Hepatocyte (in vitro differentiated cells): Measurements from ENCODE around the gene BNIP2. TPM values are rescaled to one million over a fixed set of nuclear protein-coding genes. Genes with fewer than 3 reads are reported as not detected.

Source experiments
- DNase-seq: peaks from one replicate; pipeline ENCODE4 v3.0.0-alpha.2; 2016; ENCODE audit warnings: low spot score
- H2AFZ ChIP-seq: fragments of 200-600 bp; sonication (generic); 2 replicates; pipeline ENCODE4 v1.6.0; 2016; ENCODE audit warnings: antibody characterized with exemption, mild to moderate bottlenecking
- H3K27ac ChIP-seq: fragments of 200-600 bp; sonication (generic); 2 replicates; pipeline ENCODE4 v1.5.1; 2016; ENCODE audit warnings: mild to moderate bottlenecking
- H3K27me3 ChIP-seq: fragments of 200-600 bp; sonication (generic); 2 replicates; pipeline ENCODE4 v1.6.1; 2016
- H3K36me3 ChIP-seq: fragments of 200-600 bp; sonication (generic); replicated peaks from 2 replicates; pipeline ENCODE4 v1.5.1; 2016; ENCODE audit warnings: low read depth; ENCODE audit not compliant: insufficient read depth
- H3K4me1 ChIP-seq: fragments of 200-600 bp; sonication (generic); 2 replicates; pipeline ENCODE4 v1.5.1; 2016; ENCODE audit warnings: mild to moderate bottlenecking, moderate library complexity; ENCODE audit not compliant: insufficient read depth
- H3K4me2 ChIP-seq: fragments of 200-600 bp; sonication (generic); 2 replicates; pipeline ENCODE4 v1.6.0; 2016
- H3K4me3 ChIP-seq: fragments of 200-600 bp; sonication (generic); 2 replicates; pipeline ENCODE4 v1.5.1; 2016; ENCODE audit warnings: mild to moderate bottlenecking
- H3K79me2 ChIP-seq: fragments of 200-600 bp; sonication (generic); 2 replicates; pipeline ENCODE4 v1.6.0; 2017; ENCODE audit warnings: mild to moderate bottlenecking
- H3K9me2 ChIP-seq: fragments of 200-600 bp; sonication (generic); replicated peaks from 2 replicates; pipeline ENCODE4 v1.6.0; 2017; ENCODE audit warnings: mild to moderate bottlenecking; ENCODE audit not compliant: insufficient read depth
- H3K9me3 ChIP-seq: fragments of 200-600 bp; sonication (generic); 2 replicates; pipeline ENCODE4 v1.5.1; 2016; ENCODE audit warnings: low read depth, mild to moderate bottlenecking
- H4K20me1 ChIP-seq: fragments of 200-600 bp; sonication (generic); 2 replicates; pipeline ENCODE4 v1.6.0; 2016; ENCODE audit warnings: mild to moderate bottlenecking; ENCODE audit not compliant: insufficient read depth, poor library complexity, severe bottlenecking
- EZH2 ChIP-seq: fragments of 200-600 bp; sonication (generic); IDR thresholded peaks from 2 replicates; pipeline ENCODE4 v1.6.1; 2016; ENCODE audit warnings: antibody characterized with exemption, mild to moderate bottlenecking, borderline replicate concordance
- EZH2phosphoT487 ChIP-seq: fragments of 200-600 bp; sonication (generic); IDR thresholded peaks from one replicate; pipeline ENCODE4 v1.6.1; 2018; ENCODE audit warnings: antibody characterized with exemption, mild to moderate bottlenecking, low read depth, moderate library complexity; ENCODE audit not compliant: unreplicated experiment, severe bottlenecking
- WGBS: methylation state at CpG from one replicate; pipeline ENCODE4 v1.1.6; 2016; ENCODE audit warnings: low lambda C conversion rate; ENCODE audit errors: missing lambda C conversion rate; 5-methylcytosine and 5-hydroxymethylcytosine counted together
- polyA plus RNA-seq: library from polyadenylated mRNA; unstranded; fragments of >200 nt; fragmentation: Nextera tagmentation; extraction: Ambion mirVana; gene quantifications from 2 replicates; pipeline ENCODE4 v1.2.1, GENCODE V29; 2016
- total RNA-seq: library from RNA; depleted of rRNA; stranded (reverse); fragments of >200 nt; gene quantifications from 2 replicates; pipeline ENCODE4 v1.2.3, GENCODE V29; 2014
- TF ChIP-seq, protein P1 (sequence below): fragments of 200-600 bp; sonication (generic); IDR thresholded peaks from 2 replicates; pipeline ENCODE4 v1.5.1; 2016; ENCODE audit warnings: antibody characterized with exemption, mild to moderate bottlenecking; ENCODE audit not compliant: poor library complexity

Gene BNIP2
- total and polyA plus RNA-seq, 2 experiments from 2014 or later: 55.0 to 102 TPM

- Histone ChIP-seq H3K36me3 (no peaks in the 10 kb centered on the region), H3K4me3 (no peak overlapping the region), H3K9me2 (no peaks in the 10 kb centered on the region), H3K27me3 (no peaks in the 10 kb centered on the region), H3K4me1 (no peaks in the 10 kb centered on the region), H3K4me2 (no peak overlapping the region), H4K20me1 (no peaks in the 10 kb centered on the region), H2AFZ (no peak overlapping the region), H3K9me3 (no peaks in the 10 kb centered on the region), H3K79me2 (no peaks in the 10 kb centered on the region), H3K27ac (no peak overlapping the region)
- TF ChIP-seq EZH2: no peak
- TF ChIP-seq EZH2phosphoT487: no peak
- TF ChIP-seq, protein P1, sequence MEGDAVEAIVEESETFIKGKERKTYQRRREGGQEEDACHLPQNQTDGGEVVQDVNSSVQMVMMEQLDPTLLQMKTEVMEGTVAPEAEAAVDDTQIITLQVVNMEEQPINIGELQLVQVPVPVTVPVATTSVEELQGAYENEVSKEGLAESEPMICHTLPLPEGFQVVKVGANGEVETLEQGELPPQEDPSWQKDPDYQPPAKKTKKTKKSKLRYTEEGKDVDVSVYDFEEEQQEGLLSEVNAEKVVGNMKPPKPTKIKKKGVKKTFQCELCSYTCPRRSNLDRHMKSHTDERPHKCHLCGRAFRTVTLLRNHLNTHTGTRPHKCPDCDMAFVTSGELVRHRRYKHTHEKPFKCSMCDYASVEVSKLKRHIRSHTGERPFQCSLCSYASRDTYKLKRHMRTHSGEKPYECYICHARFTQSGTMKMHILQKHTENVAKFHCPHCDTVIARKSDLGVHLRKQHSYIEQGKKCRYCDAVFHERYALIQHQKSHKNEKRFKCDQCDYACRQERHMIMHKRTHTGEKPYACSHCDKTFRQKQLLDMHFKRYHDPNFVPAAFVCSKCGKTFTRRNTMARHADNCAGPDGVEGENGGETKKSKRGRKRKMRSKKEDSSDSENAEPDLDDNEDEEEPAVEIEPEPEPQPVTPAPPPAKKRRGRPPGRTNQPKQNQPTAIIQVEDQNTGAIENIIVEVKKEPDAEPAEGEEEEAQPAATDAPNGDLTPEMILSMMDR: no peak
- WGBS: 95% methylated on average over 4 of the region's 4 CpGs
- no peak for DNase-seq
These were observed 18.5 kb upstream of the BNIP2 start for GRCh38 chr15:59707619-59708018.

DNA sequence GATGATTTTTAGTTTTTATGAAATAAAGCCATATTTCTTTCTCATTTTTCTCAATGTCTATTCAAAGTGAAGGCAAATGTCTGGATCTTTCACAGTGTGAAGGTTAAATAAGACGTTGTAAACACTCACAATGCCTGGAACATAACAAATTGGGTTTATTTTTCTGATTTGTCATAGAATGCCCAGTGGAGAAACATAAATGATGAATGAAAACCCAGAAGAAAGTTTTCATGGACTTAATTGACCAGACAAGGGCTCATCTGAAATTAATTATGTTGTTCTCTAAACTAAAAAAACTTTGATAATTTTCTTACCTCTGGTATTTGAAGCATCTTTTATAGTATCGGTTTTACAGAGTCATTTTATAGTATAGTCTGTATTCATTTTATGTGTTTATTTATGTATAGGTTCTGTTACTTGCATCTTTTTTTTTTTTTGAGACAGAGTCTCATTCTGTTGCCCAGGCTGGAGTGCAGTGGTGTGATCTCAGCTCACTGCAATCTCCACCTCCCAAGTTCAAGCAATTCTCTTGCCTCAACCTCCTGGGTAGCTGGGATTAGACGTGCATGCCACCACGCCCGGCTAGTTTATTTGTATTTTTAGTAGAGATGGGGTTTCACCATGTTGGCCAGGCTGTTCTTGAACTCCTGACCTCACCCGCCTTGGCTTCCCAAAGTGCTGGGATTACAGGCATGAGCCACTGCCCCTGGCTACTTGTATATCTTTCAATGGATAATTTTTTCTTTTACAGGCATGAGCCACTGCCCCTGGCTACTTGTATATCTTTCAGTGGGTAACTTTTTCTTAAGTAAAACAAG, 15.1 kb upstream of the BNIP2 start:
- no peak overlapping the region for H3K4me2 ChIP-seq
- 53% methylated on average over 6 of the region's 6 CpGs for WGBS
- no peaks in the 10 kb centered on the region for H3K9me3 ChIP-seq
- H2AFZ ChIP-seq: no peak overlapping the region
- no peaks in the 10 kb centered on the region for H3K36me3 ChIP-seq
- TF ChIP-seq, protein P1: no peak
- TF ChIP-seq EZH2phosphoT487 (no peak), EZH2 (no peak)
- H3K4me1 ChIP-seq: no peaks in the 10 kb centered on the region
- H3K27ac ChIP-seq: no peak overlapping the region
- no peak for DNase-seq
- H3K79me2 ChIP-seq: no peaks in the 10 kb centered on the region
- no peaks in the 10 kb centered on the region for H3K27me3 ChIP-seq
- no peak overlapping the region for H3K4me3 ChIP-seq
- H4K20me1 ChIP-seq: no peaks in the 10 kb centered on the region
- H3K9me2 ChIP-seq: no peaks in the 10 kb centered on the region

GRCh38 chr15:59702351-59702750, 13.2 kb upstream of the BNIP2 start:
- no peak for DNase-seq
- H3K9me2 ChIP-seq: no peaks in the 10 kb centered on the region
- H3K9me3 ChIP-seq: no peaks in the 10 kb centered on the region
- H2AFZ ChIP-seq: no peak overlapping the region
- no peak overlapping the region for H3K4me2 ChIP-seq
- no peaks in the 10 kb centered on the region for H3K27me3 ChIP-seq
- no peaks in the 10 kb centered on the region for H4K20me1 ChIP-seq
- no peak overlapping the region for H3K27ac ChIP-seq
- H3K4me1 ChIP-seq: no peaks in the 10 kb centered on the region
- no peak for TF ChIP-seq EZH2phosphoT487
- TF ChIP-seq, protein P1: no peak
- no peak for TF ChIP-seq EZH2
- no peaks in the 10 kb centered on the region for H3K36me3 ChIP-seq
- no peaks in the 10 kb centered on the region for H3K79me2 ChIP-seq
- H3K4me3 ChIP-seq: no peak overlapping the region
